ENCODE data around the gene EDDM3A.
"Not testable (repeated sequence)": the region's sequence is repeated elsewhere in the genome, so short reads cannot be mapped to it uniquely, and the experiment has no call there.

The EDDM3A gene

DNA sequence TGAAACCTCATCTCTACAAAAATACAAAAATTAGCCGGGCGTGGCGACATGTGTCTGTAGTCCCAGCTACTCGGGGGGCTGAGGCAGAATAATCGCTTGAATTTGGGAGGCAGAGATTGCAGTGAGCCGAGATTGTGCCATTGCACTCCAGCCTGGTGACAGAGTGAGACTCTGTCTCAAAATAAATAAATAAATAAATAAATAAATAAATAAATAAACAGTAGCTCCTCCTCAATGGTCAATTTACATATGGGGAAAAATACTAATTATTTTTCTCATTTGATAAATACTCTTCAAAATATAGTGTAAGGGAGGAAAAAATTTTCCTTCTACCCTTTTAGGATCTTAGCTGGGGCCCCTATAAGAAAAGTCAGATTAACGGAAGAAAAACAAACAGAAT, 7.4 kb upstream of the EDDM3A start:
- H3K4me1 ChIP-seq (ENCODE audit: control insufficient read depth in 2 of 2, insufficient read depth in 1 of 2, low read depth in 1 of 2, low read length in 2 of 2), result peaks cover 0 to 20% of the 10 kb centered on the region in 2 donors
- not testable (repeated sequence) for H2BK5ac ChIP-seq (ENCODE audit: low read length); H2BK15ac ChIP-seq (ENCODE audit: low read length); H3K23ac ChIP-seq (ENCODE audit: low read depth, low read length, poor library complexity); H4K8ac ChIP-seq (ENCODE audit: low read depth, low read length); H3K14ac ChIP-seq (ENCODE audit: low read length); H3K36me3 ChIP-seq (replicated peaks in 1 of 2; ENCODE audit: control insufficient read depth in 2 of 2, insufficient read depth in 2 of 2, low read length in 2 of 2); H4K91ac ChIP-seq (ENCODE audit: low read depth, low read length, poor library complexity); H3K4me2 ChIP-seq (ENCODE audit: insufficient read depth, low read length, poor library complexity, severe bottlenecking); H2AFZ ChIP-seq (ENCODE audit: low read length); H3K27ac ChIP-seq (replicated peaks; ENCODE audit: low read length); H3K9ac ChIP-seq (ENCODE audit: low read depth, low read length, poor library complexity); H3K79me1 ChIP-seq (ENCODE audit: low read depth, low read length); H2AK5ac ChIP-seq (ENCODE audit: low read depth, low read length); H2BK120ac ChIP-seq (ENCODE audit: low read depth, low read length); H3K4me3 ChIP-seq (ENCODE audit: low read length in 2 of 2); DNase-seq (ENCODE audit: low spot score); H3K18ac ChIP-seq (ENCODE audit: low read length); H3K4ac ChIP-seq (ENCODE audit: low read length); H3K9me3 ChIP-seq (replicated peaks in 1 of 2; ENCODE audit: control insufficient read depth in 2 of 2, insufficient read depth in 1 of 2, low read depth in 1 of 2, low read length in 2 of 2); H3K27me3 ChIP-seq (ENCODE audit: control insufficient read depth in 3 of 3, insufficient read depth in 3 of 3, low read depth in 1 of 3, low read length in 3 of 3); H2BK12ac ChIP-seq (ENCODE audit: low read length)
- WGBS, 2 donors (ENCODE audit: extremely low coverage in 2 of 2, insufficient read length in 2 of 2, insufficient replicate concordance in 1 of 2), result no CpG with 5 or more reads among the region's 7 CpGs

DNA sequence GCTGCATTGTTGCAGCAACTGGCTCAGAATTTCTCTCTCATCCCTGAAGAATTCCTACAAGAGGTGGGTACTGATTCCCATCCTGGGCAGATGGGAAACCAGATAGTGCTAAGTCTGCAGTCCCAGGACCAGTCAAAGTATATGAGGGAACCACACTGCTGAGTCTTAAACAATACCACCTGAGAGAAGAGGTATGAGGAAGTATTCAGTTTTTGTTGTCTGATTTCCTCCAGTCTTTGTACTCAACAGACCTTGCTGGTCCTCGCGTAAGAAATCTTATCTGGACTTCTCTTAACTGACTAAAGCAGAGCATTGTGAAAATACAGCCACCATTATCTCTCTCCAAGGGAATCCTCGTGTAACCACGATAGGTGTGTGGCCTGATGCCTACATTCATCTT, 3.6 kb upstream of the EDDM3A start:
- H3K4me1 ChIP-seq (ENCODE audit: control insufficient read depth in 2 of 2, insufficient read depth in 1 of 2, low read depth in 1 of 2, low read length in 2 of 2), result no peaks in the 10 kb centered on the region
- H3K27me3 ChIP-seq (ENCODE audit: control insufficient read depth in 3 of 3, insufficient read depth in 3 of 3, low read depth in 1 of 3, low read length in 3 of 3), result no peaks in the 10 kb centered on the region
- H3K9me3 ChIP-seq (replicated peaks in 1 of 2; ENCODE audit: control insufficient read depth in 2 of 2, insufficient read depth in 1 of 2, low read depth in 1 of 2, low read length in 2 of 2), result no peaks in the 10 kb centered on the region
- no peaks in the 10 kb centered on the region for H3K36me3 ChIP-seq (replicated peaks in 1 of 2; ENCODE audit: control insufficient read depth in 2 of 2, insufficient read depth in 2 of 2, low read length in 2 of 2)
- H3K79me1 ChIP-seq (ENCODE audit: low read depth, low read length), result no peaks in the 10 kb centered on the region
- no peak overlapping the region for H3K9ac ChIP-seq (ENCODE audit: low read depth, low read length, poor library complexity)
- no CpG with 5 or more reads among the region's 4 CpGs for WGBS, 2 donors (ENCODE audit: extremely low coverage in 2 of 2, insufficient read length in 2 of 2, insufficient replicate concordance in 1 of 2)
- no peak overlapping the region for H2BK15ac ChIP-seq (ENCODE audit: low read length)
- H2BK5ac ChIP-seq (ENCODE audit: low read length), result no peak overlapping the region
- H4K8ac ChIP-seq (ENCODE audit: low read depth, low read length), result no peak overlapping the region
- H3K4me2 ChIP-seq (ENCODE audit: insufficient read depth, low read length, poor library complexity, severe bottlenecking), result no peak overlapping the region
- H3K23ac ChIP-seq (ENCODE audit: low read depth, low read length, poor library complexity), result no peak overlapping the region
- no peak overlapping the region for H3K4me3 ChIP-seq (ENCODE audit: low read length in 2 of 2)
- DNase-seq (ENCODE audit: low spot score), result no peak
- no peak overlapping the region for H2AK5ac ChIP-seq (ENCODE audit: low read depth, low read length)
- no peak overlapping the region for H2BK120ac ChIP-seq (ENCODE audit: low read depth, low read length)
- no peak overlapping the region for H3K14ac ChIP-seq (ENCODE audit: low read length)
- no peak overlapping the region for H3K4ac ChIP-seq (ENCODE audit: low read length)
- H4K91ac ChIP-seq (ENCODE audit: low read depth, low read length, poor library complexity), result no peak overlapping the region
- no peak overlapping the region for H3K27ac ChIP-seq (replicated peaks; ENCODE audit: low read length)
- H2BK12ac ChIP-seq (ENCODE audit: low read length), result no peak overlapping the region
- H2AFZ ChIP-seq (ENCODE audit: low read length), result no peak overlapping the region
- no peak overlapping the region for H3K18ac ChIP-seq (ENCODE audit: low read length)

DNA sequence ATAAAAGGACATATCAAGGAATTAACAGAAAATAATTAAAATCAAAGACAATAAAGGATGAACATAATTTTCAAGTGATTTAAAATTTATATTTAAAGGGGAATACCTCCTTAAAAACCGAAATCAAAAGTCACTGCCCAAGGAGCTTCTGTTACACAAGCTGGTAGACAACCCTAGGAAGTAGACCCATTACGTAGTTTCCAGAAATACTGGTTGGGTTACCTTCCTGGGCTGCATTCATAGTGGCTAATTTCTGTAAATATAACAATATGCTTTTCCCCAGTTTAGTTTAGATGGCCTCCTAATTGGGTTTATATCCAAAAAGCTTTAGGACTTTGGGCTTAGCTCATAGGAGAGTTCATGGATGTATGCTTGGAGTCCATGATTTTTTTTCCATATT, 2.1 kb upstream of the EDDM3A start:
- Histone ChIP-seq H3K23ac (ENCODE audit: low read depth, low read length, poor library complexity) (no peak overlapping the region), H3K4me1 (ENCODE audit: control insufficient read depth in 2 of 2, insufficient read depth in 1 of 2, low read depth in 1 of 2, low read length in 2 of 2) (no peaks in the 10 kb centered on the region), H3K27ac (replicated peaks; ENCODE audit: low read length) (no peak overlapping the region), H3K4me3 (ENCODE audit: low read length in 2 of 2) (no peak overlapping the region), H2BK5ac (ENCODE audit: low read length) (no peak overlapping the region), H4K8ac (ENCODE audit: low read depth, low read length) (no peak overlapping the region), H2BK12ac (ENCODE audit: low read length) (no peak overlapping the region), H3K4me2 (ENCODE audit: insufficient read depth, low read length, poor library complexity, severe bottlenecking) (no peak overlapping the region), H3K27me3 (ENCODE audit: control insufficient read depth in 3 of 3, insufficient read depth in 3 of 3, low read depth in 1 of 3, low read length in 3 of 3) (no peaks in the 10 kb centered on the region), H3K36me3 (replicated peaks in 1 of 2; ENCODE audit: control insufficient read depth in 2 of 2, insufficient read depth in 2 of 2, low read length in 2 of 2) (no peaks in the 10 kb centered on the region), H3K79me1 (ENCODE audit: low read depth, low read length) (no peaks in the 10 kb centered on the region), H3K9me3 (replicated peaks in 1 of 2; ENCODE audit: control insufficient read depth in 2 of 2, insufficient read depth in 1 of 2, low read depth in 1 of 2, low read length in 2 of 2) (no peaks in the 10 kb centered on the region), H3K4ac (ENCODE audit: low read length) (no peak overlapping the region), H2AK5ac (ENCODE audit: low read depth, low read length) (no peak overlapping the region), H4K91ac (ENCODE audit: low read depth, low read length, poor library complexity) (no peak overlapping the region), H3K9ac (ENCODE audit: low read depth, low read length, poor library complexity) (no peak overlapping the region), H2BK15ac (ENCODE audit: low read length) (no peak overlapping the region), H3K14ac (ENCODE audit: low read length) (no peak overlapping the region), H2AFZ (ENCODE audit: low read length) (no peak overlapping the region), H3K18ac (ENCODE audit: low read length) (no peak overlapping the region), H2BK120ac (ENCODE audit: low read depth, low read length) (no peak overlapping the region)
- no peak for DNase-seq (ENCODE audit: low spot score)
- WGBS, 2 donors (ENCODE audit: extremely low coverage in 2 of 2, insufficient read length in 2 of 2, insufficient replicate concordance in 1 of 2), result no CpG with 5 or more reads among the region's 2 CpGs

DNA sequence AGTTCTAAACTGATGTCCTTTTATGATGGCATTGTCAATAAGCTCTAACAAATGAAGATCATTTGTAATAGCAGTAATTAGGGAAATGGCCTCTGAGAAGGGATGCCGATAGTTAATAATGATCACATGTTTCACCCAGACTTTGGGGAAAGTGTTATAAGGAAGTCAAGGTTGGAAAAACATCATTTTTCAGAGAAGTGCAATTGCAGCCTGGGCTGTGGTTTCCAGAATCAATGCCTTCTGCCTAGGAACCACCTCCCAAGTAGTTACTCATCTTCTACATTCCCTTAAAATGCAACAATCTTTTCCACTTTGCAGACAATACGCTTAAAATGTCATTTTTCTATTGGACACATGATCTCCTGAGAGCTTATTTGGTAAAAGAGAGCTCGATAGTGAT, 879 bp downstream of the EDDM3A start:
- Histone ChIP-seq H2BK120ac (ENCODE audit: low read depth, low read length) (no peak overlapping the region), H3K4me3 (ENCODE audit: low read length in 2 of 2) (no peak overlapping the region), H2BK5ac (ENCODE audit: low read length) (no peak overlapping the region), H3K79me1 (ENCODE audit: low read depth, low read length) (no peaks in the 10 kb centered on the region), H3K9me3 (replicated peaks in 1 of 2; ENCODE audit: control insufficient read depth in 2 of 2, insufficient read depth in 1 of 2, low read depth in 1 of 2, low read length in 2 of 2) (no peaks in the 10 kb centered on the region), H3K27me3 (ENCODE audit: control insufficient read depth in 3 of 3, insufficient read depth in 3 of 3, low read depth in 1 of 3, low read length in 3 of 3) (peaks cover 0 to 1% (median 0%) of the 10 kb centered on the region in 3 experiments), H2AK5ac (ENCODE audit: low read depth, low read length) (no peak overlapping the region), H3K14ac (ENCODE audit: low read length) (no peak overlapping the region), H3K9ac (ENCODE audit: low read depth, low read length, poor library complexity) (no peak overlapping the region), H3K23ac (ENCODE audit: low read depth, low read length, poor library complexity) (no peak overlapping the region), H3K4me1 (ENCODE audit: control insufficient read depth in 2 of 2, insufficient read depth in 1 of 2, low read depth in 1 of 2, low read length in 2 of 2) (no peaks in the 10 kb centered on the region), H3K27ac (replicated peaks; ENCODE audit: low read length) (no peak overlapping the region), H3K36me3 (replicated peaks in 1 of 2; ENCODE audit: control insufficient read depth in 2 of 2, insufficient read depth in 2 of 2, low read length in 2 of 2) (no peaks in the 10 kb centered on the region), H3K18ac (ENCODE audit: low read length) (no peak overlapping the region), H3K4me2 (ENCODE audit: insufficient read depth, low read length, poor library complexity, severe bottlenecking) (no peak overlapping the region), H2BK12ac (ENCODE audit: low read length) (no peak overlapping the region), H3K4ac (ENCODE audit: low read length) (no peak overlapping the region), H4K91ac (ENCODE audit: low read depth, low read length, poor library complexity) (no peak overlapping the region), H4K8ac (ENCODE audit: low read depth, low read length) (no peak overlapping the region), H2BK15ac (ENCODE audit: low read length) (no peak overlapping the region), H2AFZ (ENCODE audit: low read length) (no peak overlapping the region)
- no peak for DNase-seq (ENCODE audit: low spot score)
- WGBS, 2 donors (ENCODE audit: extremely low coverage in 2 of 2, insufficient read length in 2 of 2, insufficient replicate concordance in 1 of 2), result no CpG with 5 or more reads among the region's 3 CpGs

Measured in neuronal stem cell (in vitro differentiated cells).